ENCODE measurements around the gene MAPK10.

The MAPK10 gene

DNA sequence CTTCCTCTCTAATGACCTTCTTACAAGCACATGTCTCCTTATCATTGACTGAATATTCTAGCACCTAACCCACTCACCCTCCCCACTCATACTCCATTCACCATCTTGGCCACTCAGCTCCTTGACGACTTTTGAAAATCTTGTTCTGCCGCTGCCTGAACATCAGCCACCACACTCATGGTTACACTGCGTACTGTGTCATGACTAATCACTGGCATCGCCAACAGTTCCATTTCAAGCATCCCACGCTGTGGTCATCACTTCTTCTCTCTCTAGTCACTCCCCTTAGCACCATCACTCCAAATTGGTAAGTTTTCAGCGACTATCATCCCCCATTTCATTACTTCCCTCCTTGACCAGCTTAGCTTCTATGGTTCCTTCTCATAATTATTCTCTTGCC lies 352.8 kb downstream of the MAPK10 start:
- in situ Hi-C loops (cut with HindIII; ENCODE audit: low sequenced_read_pairs): no loop called here
- DNase-seq (ENCODE audit: low read depth, low spot score): no peak
- H3K4me3 ChIP-seq (ENCODE audit: low read depth, low read length): no peak overlapping the region
- TF ChIP-seq CTCF (IDR thresholded peaks at IDR 0.05; ENCODE audit: low read depth, low read length): no peak

- no peak overlapping the region for H3K4me3 ChIP-seq (ENCODE audit: low read depth, low read length)
- in situ Hi-C loops (cut with HindIII; ENCODE audit: low sequenced_read_pairs): no loop called here
- no peak for TF ChIP-seq CTCF (IDR thresholded peaks at IDR 0.05; ENCODE audit: low read depth, low read length)
- no peak for DNase-seq (ENCODE audit: low read depth, low spot score)
Measured at GRCh38 chr4:86006057-86006456, 353.8 kb downstream of the MAPK10 start.

- DNase-seq (ENCODE audit: low read depth, low spot score): no peak
- no peak overlapping the region for H3K4me3 ChIP-seq (ENCODE audit: low read depth, low read length)
- no peak for TF ChIP-seq CTCF (IDR thresholded peaks at IDR 0.05; ENCODE audit: low read depth, low read length)
- in situ Hi-C loops (cut with HindIII; ENCODE audit: low sequenced_read_pairs): no loop called here
Measured at GRCh38 chr4:86004030-86004429, 355.8 kb downstream of the MAPK10 start.

GRCh38 chr4:86001591-86001990 lies 358.3 kb downstream of the MAPK10 start:
- no peak for TF ChIP-seq CTCF (IDR thresholded peaks at IDR 0.05; ENCODE audit: low read depth, low read length)
- no peak overlapping the region for H3K4me3 ChIP-seq (ENCODE audit: low read depth, low read length)
- in situ Hi-C loops (cut with HindIII; ENCODE audit: low sequenced_read_pairs): no loop called here
- DNase-seq (ENCODE audit: low read depth, low spot score): no peak

DNA sequence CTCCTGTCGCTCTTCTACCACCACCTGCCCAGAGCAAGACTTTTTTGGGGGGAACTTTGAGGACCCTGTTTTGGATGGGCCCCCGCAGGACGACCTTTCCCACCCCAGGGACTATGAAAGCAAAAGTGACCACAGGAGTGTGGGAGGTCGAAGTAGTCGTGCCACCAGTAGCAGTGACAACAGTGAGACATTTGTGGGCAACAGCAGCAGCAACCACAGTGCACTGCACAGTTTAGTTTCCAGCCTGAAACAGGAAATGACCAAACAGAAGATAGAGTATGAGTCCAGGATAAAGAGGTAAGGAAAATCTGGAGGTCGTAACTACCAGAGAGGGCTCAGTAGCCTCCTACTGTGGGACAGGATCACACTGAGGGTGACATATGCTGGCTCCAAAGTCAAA lies 364.5 kb downstream of the MAPK10 start:
- no peak for TF ChIP-seq CTCF (IDR thresholded peaks at IDR 0.05; ENCODE audit: low read depth, low read length)
- in situ Hi-C loops (cut with HindIII; ENCODE audit: low sequenced_read_pairs): no loop called here
- no peak overlapping the region for H3K4me3 ChIP-seq (ENCODE audit: low read depth, low read length)
- no peak for DNase-seq (ENCODE audit: low read depth, low spot score)

- no peak for DNase-seq (ENCODE audit: low read depth, low spot score)
- no peak overlapping the region for H3K4me3 ChIP-seq (ENCODE audit: low read depth, low read length)
- in situ Hi-C loops (cut with HindIII; ENCODE audit: low sequenced_read_pairs): no loop called here
- no peak for TF ChIP-seq CTCF (IDR thresholded peaks at IDR 0.05; ENCODE audit: low read depth, low read length)
Measured at GRCh38 chr4:85994576-85994975, 365.3 kb downstream of the MAPK10 start.

DNA sequence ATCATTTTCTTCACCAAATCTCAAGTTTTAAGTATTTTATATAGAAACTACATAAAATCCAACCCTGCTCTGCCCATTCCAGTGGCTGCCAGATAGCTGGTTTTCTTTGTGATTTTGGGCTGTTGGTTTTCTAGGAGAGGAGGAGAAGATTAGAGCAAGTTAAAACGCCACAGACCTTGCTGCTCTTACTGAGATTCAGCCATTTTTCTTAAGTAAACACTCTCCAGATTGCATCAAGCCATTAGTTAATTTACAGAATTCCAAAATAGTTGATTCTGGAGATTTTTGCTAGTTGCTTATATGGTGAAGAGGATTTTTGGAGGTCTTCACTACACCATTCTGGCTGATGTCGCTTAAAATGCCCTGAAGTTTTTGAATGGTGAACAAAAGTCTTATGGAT lies 366.2 kb downstream of the MAPK10 start:
- no peak for DNase-seq (ENCODE audit: low read depth, low spot score)
- no peak for TF ChIP-seq CTCF (IDR thresholded peaks at IDR 0.05; ENCODE audit: low read depth, low read length)
- no peak overlapping the region for H3K4me3 ChIP-seq (ENCODE audit: low read depth, low read length)
- in situ Hi-C loops (cut with HindIII; ENCODE audit: low sequenced_read_pairs): no loop called here

Measured in astrocyte of the spinal cord (primary cell).